GM19043 (cell line): ENCODE data around the gene ZDHHC13.

Experiments used
- ATAC-seq: cut with Tn5 transposase; IDR thresholded peaks from one replicate; pipeline ENCODE4 v1.9.1; 2021; ENCODE audit warnings: low read depth; ENCODE audit not compliant: unreplicated experiment

ZDHHC13 gene

DNA sequence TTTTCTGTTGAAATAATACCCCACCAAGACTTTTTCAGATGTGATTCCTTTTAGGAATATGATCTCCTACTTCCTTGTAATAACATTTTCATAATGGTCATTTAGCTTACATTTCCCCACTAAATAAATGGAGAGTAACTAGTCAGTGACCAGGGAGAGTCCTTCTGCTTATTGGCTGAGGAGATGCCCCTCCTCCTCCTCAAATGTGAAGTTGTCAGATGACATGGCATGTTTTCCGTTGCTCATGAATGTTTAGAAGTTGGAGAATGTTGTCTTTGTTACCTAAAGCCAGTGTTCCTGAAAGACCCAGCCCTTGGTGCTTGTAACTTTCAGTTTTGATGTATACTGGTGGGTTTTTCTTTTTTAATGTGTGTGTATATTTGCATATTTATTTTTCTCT is 46.6 kb downstream of the ZDHHC13 start:
- ATAC-seq, result no peak

DNA sequence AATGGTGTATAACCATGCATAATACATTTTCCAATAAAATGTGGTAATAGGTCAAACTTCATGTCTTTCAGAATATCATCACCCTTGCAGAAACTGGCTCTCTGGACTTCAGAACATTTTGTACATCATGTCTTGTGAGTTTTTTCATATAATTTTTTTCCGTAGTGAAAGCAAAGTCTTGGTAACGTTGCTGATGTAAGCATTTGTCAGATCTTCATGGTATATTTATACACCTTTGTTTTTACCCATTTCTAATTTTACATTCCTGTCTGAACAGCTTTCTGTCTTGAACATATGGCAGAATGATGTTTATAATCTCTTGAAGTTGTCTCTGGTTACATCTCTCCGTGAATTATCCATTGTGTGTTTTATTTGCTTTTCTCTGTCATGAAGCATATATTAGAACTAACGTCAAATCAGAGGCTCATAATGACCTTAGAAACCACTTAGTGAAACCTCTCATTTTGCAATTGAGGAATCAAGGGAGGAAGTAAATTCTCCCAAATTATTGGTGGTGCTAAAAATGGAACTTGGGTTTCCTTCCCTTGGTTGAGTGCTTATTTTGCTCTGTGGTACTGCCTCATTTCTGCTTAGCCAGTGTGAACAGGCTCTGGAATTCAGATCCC is 47.4 kb downstream of the ZDHHC13 start:
- no peak for ATAC-seq

DNA sequence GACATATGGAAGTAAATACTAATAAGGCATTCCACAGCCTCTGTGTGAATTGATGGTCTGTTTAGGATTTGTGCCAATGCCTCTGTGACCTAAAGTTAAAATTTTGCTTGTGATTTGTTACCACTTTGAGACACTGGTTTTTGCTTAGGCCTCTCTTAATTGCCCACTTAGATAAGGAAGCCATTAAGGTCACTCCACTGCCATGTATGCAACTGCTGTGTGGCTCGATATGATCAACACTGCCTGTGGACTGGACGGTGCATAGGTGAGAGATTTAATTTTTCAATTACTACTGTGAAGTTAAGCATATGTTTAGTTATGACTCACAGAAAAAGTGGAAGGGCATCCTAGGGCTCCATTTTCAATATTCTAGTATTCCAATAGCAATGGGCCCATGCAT is 47.9 kb downstream of the ZDHHC13 start:
- ATAC-seq, result no peak

DNA sequence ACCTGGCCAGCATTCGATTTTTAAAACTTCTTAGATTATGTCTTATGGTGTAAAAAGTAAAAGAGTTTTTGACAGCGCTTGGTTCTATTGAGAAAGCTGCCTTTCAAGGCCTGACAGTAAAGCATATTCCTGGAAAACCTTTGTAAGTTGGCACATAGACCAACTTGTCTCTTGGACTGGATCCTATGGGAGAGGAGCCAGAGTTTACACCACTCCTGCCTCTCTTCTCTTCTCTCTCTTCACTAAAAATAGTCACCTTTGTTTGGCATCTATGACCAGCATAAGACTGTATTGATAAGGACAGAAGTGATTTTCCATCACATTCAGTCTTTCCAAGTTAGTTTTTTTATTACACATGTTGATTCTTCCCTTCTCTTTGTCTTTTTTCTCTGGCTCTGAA is 51.1 kb downstream of the ZDHHC13 start:
- no peak for ATAC-seq

DNA sequence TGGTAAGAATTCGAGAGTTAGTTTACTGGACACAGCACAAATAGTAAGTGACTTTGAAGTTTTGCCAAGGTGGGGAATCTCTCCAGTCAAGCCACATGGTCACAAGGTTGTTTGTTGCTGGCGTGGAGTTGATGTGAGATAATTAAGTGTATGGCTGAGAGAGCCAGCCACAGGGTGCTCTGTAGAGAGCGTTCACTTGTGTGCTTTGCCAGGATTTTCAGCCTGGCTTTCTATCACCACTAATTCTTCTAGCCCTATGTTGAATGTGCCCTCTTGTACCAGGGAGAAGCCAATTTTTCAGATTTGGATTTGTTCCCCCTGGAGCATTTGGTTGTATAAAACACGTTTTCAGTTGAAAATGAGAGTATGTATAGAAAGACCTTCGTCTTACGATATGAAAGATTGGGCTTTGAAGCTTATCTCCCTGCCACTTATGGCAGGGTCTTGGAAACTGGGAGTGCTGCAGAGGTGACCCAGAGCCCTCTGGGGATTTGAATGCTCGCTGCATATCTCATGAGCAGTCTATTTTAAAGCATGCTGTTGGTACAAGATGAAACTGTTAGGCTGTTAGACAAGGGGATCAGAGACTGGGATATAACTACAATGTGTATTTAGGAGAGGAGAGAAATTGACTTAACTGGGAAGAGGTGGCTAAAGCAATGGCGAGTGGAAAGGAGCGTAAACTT is 56.2 kb downstream of the ZDHHC13 start:
- ATAC-seq, result no peak

DNA sequence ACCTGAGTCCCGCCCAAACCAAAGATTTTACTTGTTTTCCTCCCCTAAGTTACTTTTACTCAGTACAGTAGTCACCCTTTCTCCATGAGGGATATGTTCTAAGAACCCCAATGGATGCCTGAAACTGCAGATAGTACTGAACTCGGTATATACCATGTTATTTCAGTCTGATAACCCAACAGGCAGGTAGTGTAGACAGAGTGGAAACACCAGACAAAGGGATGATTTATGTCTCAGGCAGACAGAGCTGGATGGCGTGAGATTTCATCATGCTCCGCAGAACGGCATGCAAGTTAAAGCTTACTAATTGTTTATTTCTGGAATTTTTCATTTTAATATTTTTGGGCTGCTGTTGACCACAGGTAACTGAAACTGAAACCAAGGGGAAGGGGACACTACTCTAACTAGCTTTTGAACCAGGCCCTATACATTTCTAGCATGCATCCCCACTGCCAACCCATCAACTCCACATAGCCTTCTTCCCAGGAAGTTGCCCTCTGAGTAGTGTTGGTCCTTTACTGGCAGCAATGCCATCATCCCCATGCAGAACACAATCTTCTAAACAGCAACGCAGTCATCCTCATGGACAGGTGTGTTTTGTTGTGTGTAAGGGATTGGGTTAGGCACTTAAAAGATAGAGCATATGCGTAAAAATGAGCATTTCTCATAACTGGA is 57.1 kb downstream of the ZDHHC13 start:
- no peak for ATAC-seq

DNA sequence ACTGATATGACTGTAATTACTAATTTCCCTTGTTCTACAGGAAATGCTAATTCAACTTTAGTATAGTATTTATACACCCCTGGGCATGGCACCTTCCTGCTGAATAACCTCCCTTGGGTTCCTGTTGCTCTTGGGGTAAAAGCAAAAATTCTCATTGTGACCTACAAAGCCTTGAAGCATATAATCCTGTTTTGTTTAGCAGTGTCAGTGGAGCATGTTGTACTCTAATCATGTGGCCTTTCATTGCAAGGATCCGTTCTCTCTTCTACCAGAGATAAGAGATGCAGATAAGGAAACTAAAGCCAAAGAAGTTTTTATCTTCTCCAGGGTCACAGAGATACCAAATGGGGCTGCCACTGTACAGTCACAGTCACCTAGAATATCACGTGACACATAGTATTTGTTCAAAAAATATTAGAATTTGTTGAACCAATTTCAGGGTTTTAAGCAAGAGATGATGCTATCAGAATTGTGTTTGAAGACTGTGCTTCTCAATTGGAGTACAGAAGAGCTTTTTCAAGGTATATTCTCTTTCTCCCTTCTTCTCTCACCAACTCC is 59.7 kb downstream of the ZDHHC13 start:
- no peak for ATAC-seq

DNA sequence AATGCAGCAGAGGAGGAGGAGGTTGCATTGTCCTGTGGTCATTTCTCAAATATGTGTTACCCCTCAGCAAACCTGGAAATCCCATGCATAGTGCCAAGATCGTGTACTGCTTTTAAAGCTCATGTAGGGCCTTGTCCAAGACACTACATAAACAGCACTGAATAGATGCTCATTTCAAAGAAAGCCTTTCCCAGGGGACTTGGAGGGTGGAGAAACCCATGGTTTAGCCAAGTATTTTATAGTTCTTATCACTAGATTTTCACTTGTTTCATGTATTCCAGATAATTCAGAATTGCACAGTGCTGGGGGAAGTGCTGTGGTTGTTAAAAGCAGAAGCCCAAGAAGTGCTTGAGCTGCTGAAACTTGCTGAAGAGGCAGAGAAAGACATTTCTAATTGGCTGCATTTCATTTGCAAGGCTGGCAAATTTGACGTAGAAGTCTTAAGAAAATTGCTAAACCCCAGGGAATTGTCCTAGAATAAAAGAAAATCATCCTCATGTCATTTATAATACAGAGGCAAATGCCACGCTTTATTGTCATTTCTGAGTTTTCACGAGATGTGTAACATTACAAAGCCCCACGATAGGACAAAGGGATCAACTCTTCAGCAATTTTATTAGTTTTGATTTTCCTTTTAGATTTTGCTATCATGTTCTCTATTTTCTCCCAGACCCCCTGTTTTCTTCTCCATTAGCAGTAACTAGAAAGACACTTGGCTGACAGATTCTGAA is 64.7 kb downstream of the ZDHHC13 start:
- no peak for ATAC-seq

DNA sequence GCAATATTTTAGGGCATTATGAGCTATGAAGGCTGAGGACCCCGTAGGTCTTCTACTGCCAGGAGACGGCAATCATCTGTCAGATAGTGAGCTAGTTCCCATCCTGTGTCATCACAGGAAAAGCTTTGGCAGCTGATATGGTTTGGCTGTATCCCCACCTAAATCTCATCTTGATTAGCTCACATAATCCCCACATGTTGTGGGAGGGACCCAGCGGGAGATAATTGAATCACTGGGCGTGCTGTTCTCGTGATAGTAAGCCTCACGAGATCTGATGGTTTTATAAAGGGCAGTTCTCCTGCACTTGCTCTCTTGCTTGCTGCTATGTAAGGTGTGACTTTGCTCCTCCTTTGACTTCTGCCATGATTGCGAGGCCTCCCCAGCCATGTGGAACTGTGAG is 66.7 kb downstream of the ZDHHC13 start:
- ATAC-seq, result no peak

DNA sequence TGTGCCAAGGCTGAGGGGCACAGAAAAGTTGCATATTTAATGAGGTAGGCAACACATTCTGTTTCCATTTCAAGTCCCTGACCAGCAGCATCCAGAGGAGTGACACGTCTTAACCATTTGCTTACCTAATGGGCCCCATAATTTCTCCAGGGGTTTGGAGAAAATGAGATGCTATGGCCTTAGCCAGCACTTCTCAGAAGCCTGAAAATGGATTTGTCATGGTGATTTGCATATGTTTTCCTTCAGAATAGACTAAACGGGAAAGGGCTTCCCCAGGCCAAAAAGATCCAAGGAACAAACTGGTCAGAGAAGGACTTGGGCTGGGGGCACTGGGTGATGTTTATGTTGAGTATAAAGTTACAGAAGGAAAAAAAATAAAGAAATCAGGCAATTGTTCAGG is 68.1 kb downstream of the ZDHHC13 start:
- ATAC-seq, result no peak

DNA sequence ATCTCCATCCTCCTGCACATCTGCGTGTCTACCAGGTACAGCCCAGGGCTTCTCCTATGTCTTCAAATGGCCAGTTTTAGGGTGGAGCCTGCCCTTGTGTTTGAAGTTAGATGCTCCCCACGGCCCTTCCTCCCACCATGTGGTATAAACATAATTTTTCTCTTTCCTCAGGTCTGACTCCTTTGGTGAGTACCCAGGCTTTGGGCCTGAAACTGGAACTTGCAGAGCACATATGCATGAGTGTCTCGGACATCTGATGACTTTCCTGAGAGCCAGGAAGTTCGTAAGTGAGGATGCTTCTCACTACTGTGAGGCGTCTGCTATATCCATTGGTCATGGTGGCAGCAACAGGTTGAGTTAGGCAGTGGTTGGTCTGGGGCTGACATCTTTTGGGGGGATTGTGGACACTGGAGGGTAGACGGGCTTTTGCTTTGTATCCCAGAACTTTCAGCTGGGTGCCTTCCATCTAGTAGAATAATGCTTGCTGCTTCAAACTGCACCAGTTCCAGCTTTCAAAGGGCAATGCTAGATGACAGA is 68.6 kb downstream of the ZDHHC13 start:
- no peak for ATAC-seq

DNA sequence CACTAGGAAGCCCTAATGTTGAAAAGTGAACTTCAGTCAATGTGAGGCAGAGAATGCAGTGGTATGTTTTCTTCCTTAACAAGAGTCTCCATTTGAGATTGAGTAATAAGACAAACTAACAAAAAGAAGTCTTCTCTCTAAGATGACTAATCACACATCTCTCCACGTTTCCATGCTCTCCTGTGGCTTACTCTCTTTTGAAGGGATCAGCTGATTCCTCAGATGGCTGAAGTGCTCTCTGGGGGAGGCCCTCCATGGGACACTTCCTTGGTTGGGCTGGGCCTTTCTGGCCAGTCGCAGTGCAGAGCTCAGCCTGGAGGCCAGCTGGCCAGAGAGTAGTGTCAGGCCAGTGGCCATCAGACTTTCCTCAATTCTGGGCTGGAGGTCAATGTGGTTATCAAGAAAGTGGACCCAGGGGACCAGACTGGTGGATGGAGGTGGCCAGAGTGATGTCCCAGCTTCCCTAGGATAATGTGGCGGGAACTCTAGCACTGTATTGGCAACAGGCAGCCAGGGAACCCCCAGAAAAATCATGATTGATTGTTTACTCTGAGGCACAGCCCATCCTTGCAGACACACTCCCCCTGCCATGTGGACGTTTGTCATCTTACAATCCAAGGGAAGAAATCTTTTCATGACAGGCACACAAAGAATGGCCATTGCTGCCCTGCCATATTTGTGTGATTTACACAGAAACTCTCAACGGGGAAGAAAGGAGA is 70.3 kb downstream of the ZDHHC13 start:
- ATAC-seq, result no peak

DNA sequence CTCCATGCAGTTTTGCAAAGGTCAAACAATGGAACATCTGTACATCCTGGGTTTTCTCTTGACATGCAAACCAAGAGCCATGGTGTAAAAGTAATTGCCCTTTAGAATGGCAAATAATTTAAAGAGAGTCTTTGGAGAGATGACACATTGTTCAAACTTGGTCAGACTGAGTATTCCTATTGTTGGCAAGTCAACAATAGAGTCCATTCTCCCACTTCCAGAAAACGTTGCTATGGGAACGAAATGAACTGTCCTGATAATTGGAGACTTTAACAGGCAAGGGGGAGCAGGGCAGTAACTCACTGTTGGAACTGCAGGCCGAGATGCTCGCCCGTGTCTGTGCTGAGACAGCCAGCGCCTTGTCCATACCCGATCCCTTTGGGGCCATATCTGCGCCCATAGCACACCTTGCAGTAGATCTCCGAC is 70.9 kb downstream of the ZDHHC13 start:
- ATAC-seq, result no peak

DNA sequence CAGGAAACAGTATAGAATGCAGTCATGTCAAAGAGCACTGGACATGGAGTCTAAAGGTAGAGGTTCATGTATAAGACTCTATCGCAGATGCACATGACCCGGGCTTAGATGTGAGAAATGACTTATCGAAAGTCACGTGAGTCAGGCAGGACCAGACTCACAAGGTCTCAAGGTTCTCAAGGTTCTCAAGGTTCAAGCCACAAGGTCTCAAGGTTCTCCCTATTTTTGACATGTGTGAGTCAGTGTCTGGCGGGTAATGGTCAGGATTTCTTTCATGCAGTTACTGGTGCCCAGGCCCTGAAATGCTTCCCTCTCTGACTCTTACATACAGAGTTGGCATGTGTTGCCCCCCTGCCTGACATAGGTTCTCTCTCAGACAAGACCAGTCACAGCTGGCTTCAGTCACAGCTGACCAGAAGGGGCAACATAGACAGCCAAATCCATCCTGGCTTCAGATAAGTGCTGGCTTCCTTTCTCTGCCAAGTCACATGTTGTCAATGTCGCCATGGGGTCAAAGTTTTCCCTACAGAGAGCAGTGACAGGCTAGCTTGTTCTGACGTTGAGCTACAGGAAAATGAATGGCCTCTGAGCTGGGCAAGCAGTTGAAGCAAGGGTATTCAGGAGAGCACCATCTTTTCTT is 74.7 kb downstream of the ZDHHC13 start:
- ATAC-seq, result no peak

DNA sequence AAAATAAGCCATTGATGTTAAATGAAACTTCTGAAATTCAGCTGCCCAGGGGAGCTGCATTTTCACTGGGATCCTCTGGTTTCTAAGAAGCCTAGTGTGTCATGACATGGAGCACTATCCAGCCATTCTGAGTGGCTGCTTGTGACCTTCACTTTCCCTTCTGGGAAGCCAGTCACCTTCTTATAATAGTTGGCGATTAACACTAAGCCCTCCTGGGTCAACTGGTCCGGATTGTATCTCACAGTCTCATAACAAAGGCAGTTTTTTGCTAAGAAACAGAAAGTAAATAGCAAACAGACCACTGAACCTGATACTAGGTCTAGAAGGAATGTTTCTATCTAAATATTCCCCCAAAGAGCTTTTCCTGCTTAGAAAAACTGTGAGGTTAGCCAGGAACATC is 76.9 kb downstream of the ZDHHC13 start:
- ATAC-seq, result no peak

DNA sequence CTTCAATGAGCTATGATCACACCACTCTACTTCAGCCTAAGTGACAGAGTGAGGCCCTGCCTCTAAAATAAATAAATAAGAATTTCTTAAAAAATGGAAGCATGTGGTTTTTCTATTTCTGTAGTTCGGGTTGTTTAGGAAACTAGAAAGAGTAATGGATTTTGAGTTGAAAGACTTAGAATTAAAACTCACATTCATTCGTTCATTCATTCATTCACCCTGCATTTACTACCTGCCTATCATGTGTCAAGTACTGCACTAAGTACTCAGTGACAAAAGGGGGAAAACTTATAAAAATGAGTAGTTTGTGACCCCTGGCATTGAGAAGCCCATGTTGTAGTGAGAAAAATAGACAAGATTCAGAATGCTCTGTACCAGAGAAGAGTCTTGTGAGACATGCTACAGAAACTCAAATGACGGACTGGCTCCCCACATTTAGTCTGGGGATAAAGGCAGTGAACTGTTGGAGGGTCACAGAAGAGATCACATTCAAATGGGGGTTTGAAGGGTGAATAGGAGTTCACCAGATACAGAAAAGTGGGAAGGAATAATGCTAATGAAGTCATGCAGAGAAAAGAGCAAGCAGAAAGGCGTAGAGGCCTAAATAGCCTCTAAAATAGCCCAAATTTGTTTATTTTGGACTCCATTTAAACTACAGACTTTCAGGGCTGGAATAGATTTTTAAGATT is 77.8 kb downstream of the ZDHHC13 start:
- ATAC-seq, result no peak

DNA sequence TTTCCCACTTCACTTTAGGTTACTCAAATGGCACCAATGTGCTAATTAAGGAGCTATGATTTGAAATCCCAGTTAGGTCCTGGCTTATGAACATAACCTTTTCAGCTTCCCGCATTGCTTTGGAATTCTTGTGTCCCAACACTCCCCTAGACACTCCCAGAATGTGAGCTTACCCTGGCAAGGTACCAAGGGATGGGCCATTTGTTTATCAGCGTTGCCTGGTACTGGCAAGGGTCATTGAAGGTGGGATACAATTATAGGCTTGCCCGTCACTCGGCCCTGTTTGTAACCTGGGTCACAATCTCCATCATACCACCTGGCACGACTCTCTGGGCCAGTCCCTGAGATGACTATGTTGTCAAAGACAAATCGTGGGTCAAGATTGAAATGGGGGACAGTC is 79.5 kb downstream of the ZDHHC13 start:
- no peak for ATAC-seq

DNA sequence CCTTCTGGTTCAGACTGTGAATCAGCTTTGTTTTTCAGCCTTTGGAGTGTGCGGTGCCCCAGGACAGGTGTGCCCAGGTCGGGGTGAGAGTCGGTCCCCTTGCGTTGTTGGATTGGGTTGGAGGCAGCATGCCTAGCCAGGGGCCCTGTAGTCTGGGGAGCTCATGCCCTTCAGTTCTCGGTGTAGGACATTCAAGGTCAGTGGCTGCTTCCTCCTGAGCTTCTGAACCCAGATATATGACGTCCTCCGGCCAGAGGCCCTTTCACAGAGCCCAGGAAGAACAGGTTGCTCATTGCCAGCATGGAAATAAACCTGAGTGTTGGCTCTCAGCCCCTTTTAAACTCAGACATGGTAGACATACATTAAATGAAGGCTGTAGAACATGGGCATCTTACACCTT is 82.1 kb downstream of the ZDHHC13 start:
- no peak for ATAC-seq

DNA sequence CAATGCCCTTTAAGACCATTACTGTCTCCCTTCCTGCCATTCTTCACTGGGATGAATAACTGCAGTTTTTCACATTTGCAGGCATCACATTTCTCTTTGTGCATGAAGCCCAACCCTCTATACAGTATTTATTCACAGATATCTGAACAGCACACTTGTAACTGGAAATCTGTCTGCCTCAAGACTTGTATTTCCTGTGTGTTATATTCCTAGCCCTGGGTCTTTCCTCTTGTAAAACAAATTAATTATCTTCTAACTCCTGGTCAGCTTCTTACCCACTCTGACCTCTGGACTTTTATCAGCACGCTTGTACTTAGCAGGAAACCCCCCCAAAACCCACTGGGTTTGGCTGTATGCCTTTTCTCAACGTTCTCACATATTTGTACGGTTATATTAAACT is 82.8 kb downstream of the ZDHHC13 start:
- no peak for ATAC-seq
